NCI-H526 (cell line): ENCODE results near the gene ZNF385D.
A peak's percentile ranks its signal among the peaks of the same experiment; 100 is the strongest.

ENCODE experiments used
- DNase-seq, 2 experiments: peaks; one replicate each; lab custom pipeline; 2025; lab: John Stamatoyannopoulos, UW

The ZNF385D gene

GRCh38 chr3:21747966-21748555 lies 2.9 kb downstream of the ZNF385D start:
- no peak for DNase-seq

- peak in 1 of 2 experiments; percentile 23 for DNase-seq
Measured at GRCh38 chr3:21747376-21747775, 3.6 kb downstream of the ZNF385D start.

GRCh38 chr3:21745966-21746365 lies 5.0 kb downstream of the ZNF385D start:
- DNase-seq: no peak

GRCh38 chr3:21744793-21745192 lies 6.2 kb downstream of the ZNF385D start:
- DNase-seq: no peak

- no peak for DNase-seq
Measured at GRCh38 chr3:21738935-21739702, 11.9 kb downstream of the ZNF385D start.

- no peak for DNase-seq
Measured at GRCh38 chr3:21738283-21738682, 12.7 kb downstream of the ZNF385D start.

- DNase-seq: no peak
Measured at GRCh38 chr3:21734746-21735145, 16.3 kb downstream of the ZNF385D start.

GRCh38 chr3:21729888-21730459 lies 21.0 kb downstream of the ZNF385D start:
- DNase-seq: no peak

GRCh38 chr3:21729331-21729730 lies 21.7 kb downstream of the ZNF385D start:
- DNase-seq: no peak

- no peak for DNase-seq
Measured at GRCh38 chr3:21722768-21723167, 28.2 kb downstream of the ZNF385D start.

DNA sequence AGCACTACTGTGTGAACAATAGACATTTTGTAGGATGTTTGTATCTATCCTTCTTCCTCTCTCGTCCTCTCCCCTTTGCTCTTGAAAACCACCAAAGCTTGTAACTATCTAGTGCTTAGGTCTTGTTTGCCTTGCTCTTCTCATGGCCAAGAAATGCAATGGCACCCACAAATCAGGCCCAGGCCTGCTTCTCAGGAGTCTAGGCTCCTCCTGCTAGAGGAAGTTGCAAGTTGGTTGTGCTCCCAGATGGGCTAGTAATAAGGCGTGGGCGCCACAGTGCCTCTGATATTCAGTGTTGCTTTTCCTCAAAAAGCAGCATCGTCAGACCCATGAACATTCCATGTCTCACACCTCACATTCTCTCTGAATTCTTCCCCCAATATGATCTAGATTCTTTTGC lies 28.7 kb downstream of the ZNF385D start:
- DNase-seq: no peak

GRCh38 chr3:21718943-21719591 lies 31.9 kb downstream of the ZNF385D start:
- peak; percentile 14 to 58 for DNase-seq

- no peak for DNase-seq
Measured at GRCh38 chr3:21718161-21718765, 32.7 kb downstream of the ZNF385D start.

- no peak for DNase-seq
Measured at GRCh38 chr3:21715662-21716061, 35.3 kb downstream of the ZNF385D start.

GRCh38 chr3:21705769-21706168 lies 45.2 kb downstream of the ZNF385D start:
- no peak for DNase-seq

GRCh38 chr3:21704796-21705195 lies 46.2 kb downstream of the ZNF385D start:
- DNase-seq: no peak

- no peak for DNase-seq
Measured at GRCh38 chr3:21703291-21703690, 47.7 kb downstream of the ZNF385D start.

DNA sequence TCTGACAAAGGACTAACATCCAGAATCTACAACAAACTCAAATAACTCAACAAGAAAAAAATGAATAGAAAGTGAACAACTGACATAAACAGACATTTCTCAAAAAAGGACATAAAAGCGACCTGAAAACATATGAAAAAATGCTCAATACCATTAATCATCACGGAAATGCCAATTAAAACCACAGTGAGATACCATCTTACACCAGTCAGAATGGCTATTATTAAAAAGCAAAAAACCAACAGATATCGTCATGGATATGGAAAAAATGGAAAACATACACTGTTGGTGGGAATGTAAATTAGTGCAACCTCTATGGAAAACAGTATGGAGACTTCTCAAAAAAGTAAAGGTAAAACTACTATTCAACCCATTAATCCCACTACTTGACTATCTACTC lies 53.3 kb downstream of the ZNF385D start:
- no peak for DNase-seq

DNA sequence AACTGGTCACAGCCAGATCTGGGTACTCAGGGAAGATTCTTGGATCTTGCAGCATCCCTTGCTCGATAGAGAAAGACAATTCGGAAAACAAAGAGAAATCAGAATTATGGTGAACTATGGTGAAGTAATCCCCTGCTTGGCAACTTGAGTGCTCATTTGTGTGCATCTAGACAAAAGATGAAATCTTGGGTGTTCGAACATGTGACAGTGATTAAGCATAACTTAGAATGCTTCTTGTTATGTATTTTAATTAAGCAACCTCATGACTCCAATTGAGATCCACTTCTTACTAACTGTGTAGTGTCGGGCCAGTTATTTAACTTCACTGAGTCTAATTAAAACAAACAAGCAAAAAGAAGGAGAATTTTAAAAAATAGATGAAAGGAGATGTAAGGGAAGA lies 56.5 kb downstream of the ZNF385D start:
- no peak for DNase-seq

- no peak for DNase-seq
Measured at GRCh38 chr3:21691036-21691435, 60.0 kb downstream of the ZNF385D start.

DNA sequence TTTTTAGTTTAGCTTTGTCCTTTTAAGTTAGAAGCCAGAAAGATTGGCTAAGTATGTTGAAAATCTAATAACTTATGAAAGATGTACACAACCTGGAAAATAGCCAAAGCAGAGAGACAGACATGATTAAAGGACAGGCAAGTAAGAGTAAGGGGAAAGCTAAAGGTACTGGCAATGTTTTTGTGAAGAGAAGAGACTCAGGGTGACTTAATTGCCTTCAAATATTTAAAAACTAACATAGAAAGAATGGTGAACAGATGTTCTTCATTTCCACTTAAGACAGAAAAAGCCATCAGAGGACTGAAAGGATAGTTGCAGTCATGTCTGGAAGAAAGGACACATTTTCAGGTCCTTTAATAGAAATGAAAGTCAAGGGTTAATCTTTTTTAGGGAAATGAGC lies 68.8 kb downstream of the ZNF385D start:
- DNase-seq: no peak

DNA sequence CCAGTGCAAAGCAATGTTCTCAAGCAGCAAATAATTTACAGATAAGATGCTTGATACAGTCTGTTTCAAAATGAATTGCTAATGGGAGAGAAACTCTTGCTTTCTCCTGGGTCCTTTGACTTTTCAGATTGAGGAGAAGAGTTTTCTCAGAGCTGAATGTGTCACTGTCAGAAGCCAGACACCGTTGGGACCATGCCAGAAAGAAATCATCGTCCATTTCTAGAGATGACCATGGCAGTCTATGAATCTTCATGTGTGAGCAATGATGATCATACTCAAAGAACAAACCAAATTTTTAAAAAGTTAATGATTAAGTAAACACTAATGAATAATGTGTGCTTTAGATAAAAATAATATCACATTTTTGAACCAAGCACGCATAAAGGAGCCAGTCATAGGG lies 77.6 kb downstream of the ZNF385D start:
- DNase-seq: no peak

DNA sequence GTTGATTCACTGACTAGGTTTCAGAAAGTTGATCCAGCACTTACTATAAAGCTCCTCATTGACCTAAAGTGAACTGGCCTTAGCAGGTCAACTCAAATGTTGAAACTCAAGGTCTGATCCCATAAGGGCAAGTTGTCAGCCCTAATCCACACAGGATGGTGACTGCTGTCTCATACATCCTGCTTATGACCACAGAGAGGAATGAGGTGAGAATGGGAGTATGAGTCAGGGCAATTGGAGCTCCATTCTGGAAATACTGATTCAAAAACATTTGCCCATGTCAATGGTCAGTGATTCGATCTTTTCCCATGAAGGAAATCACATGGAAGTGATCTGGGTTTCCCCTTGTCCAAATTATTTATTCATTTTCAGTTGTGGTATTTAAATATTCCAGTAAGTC lies 78.7 kb downstream of the ZNF385D start:
- no peak for DNase-seq
